Iris pigment epithelial cell (primary cell): ENCODE results near the gene FOXP1.
"Not testable (repeated sequence)": the region's sequence is repeated elsewhere in the genome, so short reads cannot be mapped to it uniquely, and the experiment has no call there.

ENCODE experiments used
- DNase-seq: peaks from one replicate; pipeline ENCODE4 v3.0.0-alpha.2; 2011; ENCODE audit warnings: low read depth

The FOXP1 gene

DNA sequence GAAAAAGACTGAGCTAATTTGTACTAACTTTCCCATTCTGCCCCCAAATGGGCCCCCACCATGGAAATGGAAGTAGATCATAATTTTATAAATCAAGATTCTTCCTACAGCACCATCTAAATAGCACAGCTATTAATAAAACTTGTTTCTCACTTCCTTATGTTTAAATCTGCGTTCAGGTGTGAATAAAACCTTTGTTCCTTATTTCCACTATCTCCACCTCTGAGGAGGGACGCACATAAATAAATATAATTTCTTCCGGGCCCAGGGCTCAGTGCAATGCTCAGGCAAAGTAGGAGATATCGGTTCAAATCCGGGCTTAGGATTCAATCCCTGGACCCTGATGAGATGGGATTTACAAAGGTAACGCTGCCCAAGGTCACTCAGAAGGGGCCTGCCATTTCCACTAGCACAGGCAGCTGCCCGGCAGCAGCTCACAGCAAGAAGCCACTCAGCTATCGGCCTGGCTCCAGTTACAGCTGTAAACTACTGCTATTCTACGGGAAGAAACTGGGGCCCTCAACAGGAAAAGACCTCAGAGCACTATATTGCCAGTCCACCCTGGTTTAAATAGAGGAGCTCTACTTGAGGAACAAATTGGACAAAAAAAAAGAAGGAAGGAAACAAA lies 52.5 kb downstream of the FOXP1 start:
- DNase-seq: no peak

DNA sequence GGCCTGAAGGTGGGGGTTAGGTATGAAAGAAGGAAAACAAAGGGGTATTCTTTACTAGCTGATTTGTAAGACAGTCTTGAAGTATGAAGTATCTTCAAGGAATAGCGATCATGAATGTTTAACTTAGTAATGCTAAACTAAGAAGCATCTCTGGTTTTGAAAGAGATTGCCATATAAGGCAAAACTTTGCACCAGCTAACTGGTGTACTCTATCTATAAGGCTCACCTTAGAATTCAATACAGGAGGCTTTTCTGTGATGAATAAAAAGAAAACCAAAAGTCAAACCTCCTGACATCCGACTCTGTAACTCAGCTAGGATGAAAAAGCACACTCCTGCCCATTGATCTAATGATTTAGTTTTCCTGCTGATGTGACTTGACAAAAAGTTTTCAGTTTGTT lies 54.7 kb downstream of the FOXP1 start:
- DNase-seq: no peak

DNA sequence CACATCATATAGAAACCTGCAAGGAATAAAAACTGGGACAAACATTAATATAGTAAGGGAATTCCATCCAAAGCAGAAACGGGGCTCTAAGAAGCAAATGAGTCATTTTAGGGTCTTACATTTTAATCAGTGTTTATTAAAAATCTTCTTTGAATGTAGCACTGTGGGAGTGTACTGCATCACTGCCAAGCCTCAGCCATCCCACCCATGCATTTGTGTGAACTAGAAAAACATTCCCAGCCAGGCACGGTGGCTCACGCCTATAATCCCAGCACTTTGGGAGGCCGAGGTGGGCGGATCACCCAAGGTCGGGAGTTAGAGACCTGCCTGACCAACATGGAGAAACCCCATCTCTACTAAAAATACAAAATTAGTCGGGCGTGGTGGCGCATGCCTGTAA lies 57.1 kb downstream of the FOXP1 start:
- not testable (repeated sequence) for DNase-seq

DNA sequence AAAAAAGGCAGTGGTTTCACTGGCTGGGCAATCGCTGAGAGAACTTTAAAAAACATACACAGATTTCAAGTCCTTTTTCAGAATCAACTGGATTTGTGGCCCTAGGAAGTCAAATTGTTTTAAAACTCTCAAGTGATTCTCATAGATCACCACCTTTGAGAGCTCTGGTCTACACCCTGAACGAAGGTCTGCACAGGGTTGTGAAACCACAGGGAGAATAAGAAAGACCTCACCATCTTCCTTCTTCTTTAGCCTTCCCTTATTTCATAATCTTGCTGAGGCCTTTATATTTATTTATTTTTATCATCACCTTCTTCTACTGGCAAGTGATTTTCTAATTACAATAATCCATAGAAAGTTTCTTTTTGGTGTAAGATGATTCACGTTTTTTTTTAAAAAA lies 58.1 kb downstream of the FOXP1 start:
- no peak for DNase-seq

DNA sequence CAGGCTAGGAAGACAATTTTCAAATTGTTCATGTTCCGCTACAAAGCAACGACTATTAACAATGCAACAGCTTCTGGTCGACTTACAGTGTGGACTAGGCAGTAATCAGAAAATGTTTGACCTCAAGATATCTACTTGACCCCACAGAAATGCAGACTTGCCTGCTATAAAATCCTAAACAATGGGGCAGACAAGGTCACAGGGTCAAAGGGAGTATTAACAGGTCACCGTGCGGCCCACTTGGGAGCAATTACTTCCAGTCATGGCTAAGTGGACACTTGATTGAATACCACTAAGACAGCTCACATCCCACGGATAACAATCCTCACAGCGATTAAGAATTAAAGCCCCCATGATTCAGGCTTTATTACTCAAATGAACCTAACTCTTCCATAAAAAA lies 58.9 kb downstream of the FOXP1 start:
- no peak for DNase-seq

DNA sequence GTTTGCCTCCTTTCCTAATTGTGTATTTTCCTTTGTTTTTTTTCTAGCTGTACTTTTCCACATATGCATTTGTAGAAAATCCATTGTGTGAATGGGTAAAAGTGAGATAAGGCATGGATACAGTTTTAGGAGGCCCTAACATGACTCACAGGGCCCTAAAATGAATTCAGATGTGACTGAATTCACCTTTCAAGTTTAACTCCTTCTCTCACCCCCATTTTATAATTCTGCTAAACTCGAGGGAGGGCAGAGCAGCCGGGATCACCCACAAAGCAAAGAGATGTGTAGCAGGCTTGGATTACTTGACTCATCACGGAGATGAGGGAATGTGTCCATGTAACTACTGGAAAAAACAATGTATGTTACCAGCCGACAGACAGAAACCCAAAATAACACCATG lies 59.9 kb downstream of the FOXP1 start:
- no peak for DNase-seq

DNA sequence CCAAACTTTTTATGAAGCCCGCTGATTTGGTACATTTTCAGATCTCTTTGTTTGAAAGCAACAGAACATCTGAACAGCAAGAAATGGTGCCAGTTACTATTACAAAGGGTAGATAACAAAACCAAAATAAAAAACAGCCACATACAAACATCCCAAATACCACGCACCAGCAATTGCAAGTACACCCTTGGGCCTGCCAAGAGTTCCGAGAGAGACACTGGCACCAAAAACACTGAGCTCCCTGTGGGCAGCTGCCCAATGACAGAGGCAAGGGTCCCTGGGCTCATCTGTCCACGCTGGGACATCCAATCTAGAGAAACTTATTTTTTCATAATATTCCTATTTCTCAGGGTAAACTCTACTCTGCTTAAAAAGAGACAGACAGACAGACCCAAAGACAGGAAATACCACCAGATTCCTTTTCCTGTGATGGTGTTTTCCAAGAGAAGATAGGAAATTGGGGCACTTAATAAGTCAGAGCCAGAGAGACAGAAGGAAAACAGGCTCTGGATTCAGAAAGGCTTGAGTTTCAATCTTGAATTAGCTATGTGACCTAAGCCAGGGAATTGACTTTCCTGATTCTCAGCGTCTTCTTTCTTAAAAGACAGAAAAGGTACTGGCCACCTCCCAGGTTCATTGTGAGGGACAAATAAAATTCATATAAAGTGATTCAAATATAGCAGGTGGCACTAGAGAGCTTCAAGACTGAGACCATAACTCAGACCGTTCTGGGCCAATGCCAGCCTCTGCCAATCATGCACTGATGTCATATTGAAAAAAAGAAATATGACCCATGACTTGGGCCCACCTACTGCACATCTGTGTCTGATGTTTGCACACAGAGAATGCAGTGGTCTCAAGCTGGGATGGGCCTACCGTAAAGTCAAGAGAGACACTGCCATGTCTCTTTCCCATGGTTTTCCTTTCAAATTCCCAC lies 61.3 kb downstream of the FOXP1 start:
- DNase-seq: no peak

DNA sequence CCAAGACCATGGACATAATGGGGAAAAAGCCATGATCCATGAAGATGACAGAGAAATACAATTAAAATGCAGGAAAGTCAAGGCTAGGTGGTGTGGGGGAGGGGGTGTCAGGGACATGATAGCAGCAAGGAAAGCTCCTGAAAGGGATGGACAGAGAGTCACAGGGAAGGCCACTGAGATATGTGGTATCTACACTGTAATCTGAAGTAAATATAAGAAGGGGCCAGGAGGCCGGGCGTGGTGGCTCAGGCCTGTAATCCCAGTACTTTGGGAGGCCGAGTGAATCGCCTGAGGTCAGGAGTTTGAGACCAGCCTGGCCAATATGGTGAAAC lies 62.5 kb downstream of the FOXP1 start:
- no peak for DNase-seq

DNA sequence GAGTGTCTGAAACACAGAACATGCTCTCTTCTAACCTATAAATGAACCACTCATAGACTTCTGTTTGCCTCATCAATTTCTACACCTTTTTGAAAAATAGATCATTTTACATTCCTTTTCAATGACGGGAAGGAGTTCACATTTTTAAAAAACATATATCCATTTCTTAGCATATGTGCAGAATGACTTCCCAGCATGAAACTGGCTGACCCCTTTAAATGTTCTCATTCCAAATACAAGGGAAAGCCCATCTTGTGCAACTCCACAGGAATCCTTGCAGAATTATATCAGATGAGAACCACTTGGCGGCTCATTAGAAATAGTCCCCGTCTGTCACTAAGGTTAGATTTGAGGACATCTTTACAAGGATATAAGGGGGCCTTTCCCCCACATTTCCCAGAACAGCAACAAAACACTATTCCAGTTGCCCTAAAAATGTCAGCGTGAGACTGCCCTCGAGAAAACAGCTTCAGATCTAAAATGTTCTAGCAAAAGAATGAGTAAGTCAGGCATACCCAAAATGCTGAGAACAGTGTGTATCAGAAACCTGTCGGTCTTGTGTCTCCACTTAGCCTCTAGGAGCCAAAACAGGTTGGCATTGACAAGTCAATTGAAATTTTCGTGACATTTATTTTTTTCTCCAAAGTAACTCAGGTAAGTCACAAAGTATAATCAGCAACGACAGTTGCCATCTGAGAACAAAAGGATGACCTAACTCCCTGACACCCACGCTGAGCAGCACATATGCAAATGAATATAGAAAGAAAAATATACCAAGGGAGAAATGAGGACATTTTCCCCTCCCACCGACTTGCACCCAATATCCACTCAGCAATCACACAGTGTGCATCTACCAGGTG lies 63.1 kb downstream of the FOXP1 start:
- peak; percentile 55 for DNase-seq

DNA sequence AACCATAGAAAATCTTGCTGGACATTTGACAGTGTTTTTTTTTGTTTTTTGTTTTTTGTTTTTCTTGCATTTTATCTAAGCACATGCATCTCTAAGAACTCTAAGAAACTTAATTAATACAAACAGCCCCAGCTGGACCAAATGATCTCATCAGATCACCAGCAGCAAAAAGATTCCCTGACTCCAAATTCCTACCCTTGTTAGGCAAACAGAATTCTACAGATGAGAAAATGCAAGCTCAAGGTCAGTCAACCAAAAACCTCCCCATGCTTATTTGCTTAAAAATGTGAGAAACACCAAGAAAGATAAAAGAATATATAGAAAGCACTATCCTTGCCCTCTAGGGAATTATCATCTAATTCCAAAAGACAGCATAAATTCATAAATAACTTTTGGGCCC lies 65.4 kb downstream of the FOXP1 start:
- no peak for DNase-seq

DNA sequence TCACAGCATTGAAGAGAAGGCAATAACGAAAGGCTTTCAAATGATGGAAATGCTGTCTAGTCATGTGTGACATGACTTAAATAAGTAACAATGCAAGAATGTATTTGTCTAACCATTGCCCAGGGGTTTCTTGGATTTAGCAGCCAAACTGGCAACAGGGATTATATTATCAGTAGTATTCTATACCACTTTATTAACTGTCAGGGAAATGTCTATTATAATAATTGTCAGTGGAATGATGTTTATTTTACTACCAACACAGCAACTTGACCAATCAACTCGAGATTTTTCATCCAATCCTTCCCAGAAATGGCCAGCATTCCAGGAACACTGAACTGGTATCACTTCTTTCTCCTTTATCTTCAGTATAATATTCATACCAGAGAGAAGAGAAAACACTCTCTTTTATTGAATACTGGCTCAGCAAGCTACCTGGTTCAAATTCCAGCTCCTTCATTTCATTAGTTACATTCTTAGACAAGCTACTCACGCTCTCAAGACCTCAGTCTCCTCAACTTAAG lies 66.2 kb downstream of the FOXP1 start:
- DNase-seq: peak; percentile 23

DNA sequence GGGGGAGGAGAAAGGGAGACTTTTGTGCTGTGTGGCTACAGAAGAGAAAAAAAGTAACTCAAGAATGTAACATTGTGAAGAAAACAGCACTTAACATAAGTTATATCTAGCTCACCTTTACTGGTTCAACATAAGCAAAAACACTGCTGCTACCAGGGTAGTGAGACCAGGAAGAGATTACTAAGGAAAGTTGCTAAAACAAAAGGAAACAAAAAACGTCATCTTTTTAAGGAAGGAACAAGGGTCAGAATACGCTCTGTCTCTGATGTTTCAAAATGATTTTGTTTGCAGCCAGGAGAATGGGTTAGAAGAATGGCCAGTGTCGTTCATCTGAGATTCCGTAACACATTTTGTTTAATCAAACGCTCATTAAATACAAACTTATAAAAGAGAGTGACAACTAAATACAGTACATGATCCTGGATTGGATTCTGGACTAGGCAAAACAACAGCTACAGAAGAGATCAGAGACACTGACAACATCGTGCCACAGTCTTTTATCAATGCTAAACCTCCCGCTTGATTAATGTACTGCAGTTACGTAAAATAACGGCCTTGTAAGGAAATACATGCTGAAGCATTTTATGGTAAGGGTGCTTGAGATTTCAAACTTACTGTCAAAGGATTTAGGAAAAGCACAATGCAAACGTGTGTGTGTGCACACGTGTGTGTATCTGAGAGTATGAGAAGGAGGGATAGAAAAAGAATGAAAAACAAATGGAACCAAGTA lies 67.7 kb downstream of the FOXP1 start:
- no peak for DNase-seq

DNA sequence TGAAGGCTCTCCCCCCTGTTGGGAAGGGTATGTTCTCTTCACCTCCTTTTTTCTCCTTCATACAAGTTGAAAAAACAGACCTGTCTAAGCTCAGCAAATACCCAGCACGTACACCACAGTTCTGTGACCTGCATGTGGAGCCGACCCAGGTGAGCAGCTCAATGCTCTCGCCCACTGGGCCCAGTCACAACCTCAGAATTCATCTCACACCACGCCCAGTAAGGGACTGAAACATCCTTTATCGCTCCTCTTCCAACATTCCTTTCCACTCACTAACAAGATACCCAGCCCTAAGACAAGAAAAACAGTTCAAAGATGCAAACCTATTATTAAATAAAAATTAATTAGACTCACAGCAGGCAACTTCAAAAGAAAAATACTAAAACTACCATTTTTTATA lies 68.9 kb downstream of the FOXP1 start:
- DNase-seq: peak; percentile 54

DNA sequence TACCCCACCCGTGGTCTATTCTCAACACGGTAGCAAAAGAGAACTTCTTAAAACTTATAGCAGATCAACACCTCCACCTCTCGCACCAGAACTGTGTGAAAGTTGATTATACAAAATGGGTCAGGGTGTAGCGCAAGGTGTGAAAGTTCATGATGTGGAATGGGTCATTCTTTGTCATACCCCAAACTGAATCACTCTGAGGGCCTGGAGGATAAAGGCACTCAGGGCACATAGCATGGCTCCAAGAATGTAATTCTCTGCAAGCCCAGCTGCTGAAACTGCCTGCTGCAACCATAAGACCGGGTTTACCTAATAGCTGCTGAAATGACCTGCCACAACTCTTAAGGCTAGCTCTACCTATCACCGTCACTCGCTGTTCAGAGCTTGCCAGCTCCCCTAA lies 70.0 kb downstream of the FOXP1 start:
- no peak for DNase-seq

DNA sequence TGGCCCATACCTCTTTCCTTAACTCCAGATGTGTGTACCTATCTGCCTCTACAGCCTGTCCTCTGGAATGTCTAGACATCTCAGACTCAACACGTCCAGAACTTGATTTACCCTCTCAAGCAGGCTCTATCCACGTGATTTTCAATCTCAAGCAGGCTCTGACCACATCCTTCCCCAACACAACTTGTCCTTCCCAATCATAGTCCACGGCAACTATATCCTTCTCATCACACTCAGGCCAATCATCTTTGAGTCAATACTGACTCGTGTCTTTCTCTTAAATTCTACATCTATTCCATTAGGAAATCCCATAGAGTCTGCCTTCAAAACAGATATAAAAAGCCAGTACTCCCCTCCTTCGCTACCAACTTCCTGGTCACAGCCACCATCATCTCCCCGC lies 70.4 kb downstream of the FOXP1 start:
- DNase-seq: no peak

DNA sequence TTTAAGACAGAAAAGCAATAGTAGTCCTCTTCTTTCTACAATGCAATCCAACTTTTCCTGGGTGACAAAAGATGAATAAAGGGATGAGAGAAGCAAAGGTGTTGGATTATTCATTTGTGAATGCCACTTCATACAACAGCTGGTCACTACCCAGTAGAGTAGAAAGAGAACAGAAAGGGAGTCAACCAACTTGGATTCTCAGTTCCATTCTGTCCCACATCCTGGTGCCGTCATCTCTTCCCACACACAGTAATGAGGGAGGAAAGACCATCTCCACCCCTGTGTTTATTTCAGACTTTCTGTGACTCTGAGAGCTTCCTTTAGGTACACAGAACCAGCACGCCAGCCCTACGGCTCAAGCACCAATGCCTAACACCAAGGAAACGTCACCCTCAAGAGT lies 71.0 kb downstream of the FOXP1 start:
- no peak for DNase-seq

DNA sequence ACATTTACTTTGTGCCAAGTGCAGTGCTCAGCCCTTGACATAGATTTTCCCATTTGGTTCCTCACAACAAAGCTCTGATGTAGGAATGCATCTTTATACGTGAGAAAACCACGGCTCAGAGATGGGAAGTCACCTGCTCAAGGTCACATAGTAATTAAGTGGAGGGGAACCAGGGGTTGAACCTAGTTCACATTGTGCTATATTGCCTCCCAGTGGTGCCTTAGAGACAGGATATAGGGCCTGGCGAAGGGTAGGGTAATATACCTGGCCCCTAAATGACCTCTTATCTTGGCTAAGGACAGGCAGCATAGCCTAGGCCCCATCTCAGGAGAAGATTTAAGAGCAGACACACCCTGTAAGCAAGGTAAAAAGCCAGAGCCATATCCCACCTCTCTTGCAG lies 71.5 kb downstream of the FOXP1 start:
- no peak for DNase-seq

DNA sequence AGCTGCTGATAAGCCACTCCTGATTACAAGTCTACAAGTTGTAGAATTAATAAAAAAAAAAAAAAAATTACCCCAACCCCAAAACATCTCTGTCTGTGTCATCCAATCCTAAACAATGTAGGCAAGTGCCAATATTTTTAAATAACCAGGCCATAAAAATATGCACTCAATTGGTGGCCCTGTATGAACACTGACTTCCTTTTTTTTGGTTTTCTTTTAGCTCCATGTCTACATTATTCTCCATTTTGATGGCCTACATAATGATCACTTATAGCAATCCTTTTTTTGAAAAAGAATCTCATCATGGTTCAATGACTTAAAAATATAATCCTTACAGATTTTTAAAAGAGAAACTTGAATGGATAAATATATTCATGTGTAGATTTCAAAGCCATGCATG lies 72.1 kb downstream of the FOXP1 start:
- DNase-seq: no peak

DNA sequence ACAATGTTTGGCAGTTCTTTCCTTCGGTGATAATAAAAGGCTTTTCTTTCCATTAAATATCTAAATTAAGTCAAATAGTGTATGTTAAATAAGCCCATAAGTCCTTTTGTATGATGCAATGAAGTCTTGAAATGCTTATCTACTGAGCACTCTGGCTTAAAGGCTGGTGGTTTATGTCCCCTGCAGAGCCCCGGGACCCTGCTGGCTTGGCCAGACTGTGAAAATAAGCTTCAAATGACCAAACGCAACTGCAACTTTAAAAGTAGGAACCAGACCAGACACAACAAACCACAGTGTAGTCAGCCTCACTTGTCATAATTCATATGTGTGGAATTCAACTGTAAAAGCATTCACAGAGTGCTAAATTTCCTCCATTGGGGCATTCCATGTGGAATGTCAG lies 72.5 kb downstream of the FOXP1 start:
- peak; percentile 98 for DNase-seq

DNA sequence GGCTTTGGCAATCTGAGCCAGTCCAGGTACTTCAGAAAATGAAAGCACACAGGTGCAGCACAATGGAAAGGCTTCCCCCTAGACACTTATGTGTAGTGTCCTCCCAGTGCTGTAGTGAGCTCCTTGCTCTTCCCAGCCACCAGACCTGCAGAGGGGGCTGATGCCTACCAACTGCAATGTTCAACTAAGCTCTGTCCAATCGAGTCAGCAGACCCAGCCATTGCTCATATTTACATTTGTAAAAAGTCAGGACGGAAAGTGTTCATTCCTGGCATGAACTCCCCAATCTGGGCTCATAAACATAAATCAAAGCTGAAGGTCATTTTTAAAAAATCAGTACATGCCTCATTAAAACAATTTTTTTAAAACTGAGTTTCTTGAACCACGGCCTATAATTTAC lies 73.0 kb downstream of the FOXP1 start:
- DNase-seq: peak; percentile 87

DNA sequence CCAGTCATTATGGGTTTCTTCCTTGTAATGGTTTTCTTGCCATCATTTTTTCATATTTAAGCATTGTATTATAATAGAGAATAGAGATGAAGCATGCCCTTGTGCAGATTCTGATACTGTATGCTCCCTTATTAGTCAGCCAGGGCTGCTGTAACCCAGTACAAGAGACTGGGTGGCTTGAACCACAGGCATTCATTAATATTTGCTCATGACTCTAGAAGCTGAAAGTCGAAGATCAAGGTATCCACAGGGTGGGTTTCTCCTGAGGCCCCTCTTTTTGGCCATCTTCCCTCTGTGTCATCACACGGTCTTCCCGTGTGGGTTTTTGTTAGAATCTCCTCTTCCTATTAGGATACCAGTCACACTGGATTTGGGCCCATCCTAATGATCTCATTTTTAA lies 74.5 kb downstream of the FOXP1 start:
- peak; percentile 60 for DNase-seq

DNA sequence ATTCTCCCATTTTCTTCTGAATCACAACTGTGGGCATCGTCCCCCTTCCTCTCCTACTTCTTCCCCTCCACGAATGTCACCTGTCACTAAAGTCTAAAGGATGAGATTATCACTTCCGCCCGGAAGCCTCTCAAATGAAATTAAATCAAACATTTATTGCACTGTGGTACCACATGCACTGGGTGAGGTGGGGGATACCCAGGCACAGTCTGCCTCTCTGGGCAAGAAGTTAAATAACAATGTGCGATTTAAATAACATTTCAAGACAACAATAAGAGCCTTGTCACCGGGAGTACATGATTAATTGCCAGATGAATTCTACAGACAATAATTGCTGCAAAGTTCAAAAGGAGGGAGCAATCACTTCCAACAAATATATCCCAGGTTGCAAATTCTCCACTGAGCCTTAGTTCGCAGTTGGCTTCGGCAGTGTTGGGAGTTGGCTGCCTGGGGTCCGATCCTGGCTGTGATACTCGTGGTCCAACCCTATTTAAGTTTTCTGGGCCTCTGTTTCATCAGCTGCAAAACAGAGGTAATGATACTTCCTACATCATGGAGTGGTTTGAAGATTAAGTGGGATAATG lies 77.7 kb downstream of the FOXP1 start:
- DNase-seq: no peak
